SKM-1 treated with dmso at 0.1 percent for 144 hours (cell line): ENCODE data around the gene PTPN11.
"Not testable (repeated sequence)": the region's sequence is repeated elsewhere in the genome, so short reads cannot be mapped to it uniquely, and the experiment has no call there.

ENCODE experiments used
- DNase-seq: peaks from one replicate; lab custom pipeline; 2025; ENCODE audit not compliant: unreplicated experiment; lab: John Stamatoyannopoulos, UW

The PTPN11 gene

GRCh38 chr12:112513471-112513870, 94.7 kb downstream of the PTPN11 start:
- no peak for DNase-seq

- no peak for DNase-seq
These were observed 95.7 kb downstream of the PTPN11 start for GRCh38 chr12:112514456-112514855.

- DNase-seq, result no peak
These were observed 96.3 kb downstream of the PTPN11 start for GRCh38 chr12:112514926-112515642.

DNA sequence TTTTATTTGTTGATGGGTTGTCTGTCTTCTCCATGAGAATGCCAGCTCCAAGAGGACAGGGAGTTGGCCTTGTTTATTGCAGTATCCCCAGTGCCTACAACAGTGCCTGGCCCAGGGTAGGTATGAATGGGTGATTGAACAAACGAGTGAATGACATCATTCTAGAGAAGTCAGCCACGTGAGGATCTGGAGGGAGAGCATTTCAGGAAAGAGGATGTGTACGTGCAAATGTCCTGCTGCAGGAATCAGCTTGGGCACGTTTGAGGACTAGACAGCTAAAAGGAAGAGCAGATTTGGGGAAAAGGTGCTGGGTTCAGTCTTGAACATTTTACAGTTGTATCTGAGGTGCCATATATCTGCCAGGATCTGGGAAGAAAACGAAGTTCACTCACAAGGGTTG, 97.1 kb downstream of the PTPN11 start:
- no peak for DNase-seq

- no peak for DNase-seq
These were observed 99.1 kb downstream of the PTPN11 start for GRCh38 chr12:112517730-112518364.

GRCh38 chr12:112518365-112518735, 99.6 kb downstream of the PTPN11 start:
- no peak for DNase-seq

GRCh38 chr12:112519841-112520340, 101.1 kb downstream of the PTPN11 start:
- not testable (repeated sequence) for DNase-seq

GRCh38 chr12:112523856-112524255, 105.1 kb downstream of the PTPN11 start:
- no peak for DNase-seq

DNA sequence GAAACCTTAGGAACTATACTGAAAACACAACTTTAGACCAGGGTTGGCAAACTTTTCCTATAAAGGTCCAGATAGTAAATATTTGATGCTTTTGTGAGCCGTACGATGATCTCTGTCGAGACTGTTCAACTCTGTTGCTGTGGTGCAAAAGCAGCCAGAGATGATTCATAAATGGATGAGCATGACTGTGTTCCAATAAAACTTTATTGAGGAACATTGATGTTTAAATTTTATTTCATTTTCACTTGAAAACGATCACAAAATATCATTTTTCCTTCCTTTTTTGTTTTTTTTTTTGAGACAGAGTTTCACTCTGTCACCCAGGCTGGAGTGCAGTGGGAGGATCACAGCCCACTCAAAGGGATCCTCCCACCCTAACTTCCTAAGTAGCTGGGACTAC, 105.5 kb downstream of the PTPN11 start:
- no peak for DNase-seq

DNA sequence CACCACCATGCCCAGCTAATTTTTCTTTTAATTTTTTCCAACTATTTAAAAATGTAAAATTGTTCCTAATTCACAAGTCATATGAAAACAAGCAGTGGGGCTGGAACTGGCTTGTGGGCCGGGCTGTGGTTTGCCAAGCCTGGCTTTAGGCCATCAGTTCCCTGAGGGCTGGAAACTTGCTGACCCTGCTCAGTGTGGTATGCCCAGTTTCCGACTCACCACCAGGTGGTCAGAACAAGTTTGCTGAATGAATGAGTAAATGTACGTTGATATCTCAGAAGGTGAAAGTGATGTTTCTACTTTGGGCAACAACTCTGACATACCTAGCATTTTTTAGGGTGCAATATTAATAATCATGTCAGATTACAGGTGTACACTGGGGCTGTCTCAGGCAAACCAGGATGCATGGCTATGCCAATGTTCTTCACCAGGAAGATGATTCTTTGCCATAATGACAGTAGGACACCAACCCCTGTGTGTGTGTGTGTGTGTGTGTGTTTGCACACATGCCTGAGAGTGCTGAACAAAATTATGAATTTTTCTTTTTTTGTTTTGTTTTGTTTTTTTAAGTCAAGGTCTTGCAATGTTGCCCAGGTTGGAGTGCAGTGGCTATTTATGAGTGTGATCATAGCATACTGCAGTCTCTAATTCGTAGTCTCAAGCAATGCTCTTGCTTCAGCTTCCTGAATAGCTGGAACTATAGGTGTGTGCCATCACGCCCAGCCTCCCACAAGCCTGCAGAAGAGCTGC, 106.1 kb downstream of the PTPN11 start:
- no peak for DNase-seq

DNA sequence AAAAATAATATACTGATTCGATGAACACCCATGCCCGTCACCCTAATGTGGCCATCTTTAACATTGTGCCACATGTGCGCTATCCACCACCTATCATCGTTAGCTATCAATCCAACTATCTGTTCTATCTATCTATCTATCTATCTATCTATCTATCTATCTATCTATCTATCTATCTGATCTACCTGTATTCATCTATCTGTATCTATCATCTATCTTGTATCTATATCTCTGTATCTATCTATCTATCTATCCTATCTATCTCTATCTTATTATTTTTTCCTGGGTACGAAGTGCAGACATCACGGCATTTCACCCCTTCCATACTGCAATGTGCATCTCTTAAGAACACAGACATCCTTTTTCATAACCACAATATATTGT, 106.7 kb downstream of the PTPN11 start:
- no peak for DNase-seq

DNA sequence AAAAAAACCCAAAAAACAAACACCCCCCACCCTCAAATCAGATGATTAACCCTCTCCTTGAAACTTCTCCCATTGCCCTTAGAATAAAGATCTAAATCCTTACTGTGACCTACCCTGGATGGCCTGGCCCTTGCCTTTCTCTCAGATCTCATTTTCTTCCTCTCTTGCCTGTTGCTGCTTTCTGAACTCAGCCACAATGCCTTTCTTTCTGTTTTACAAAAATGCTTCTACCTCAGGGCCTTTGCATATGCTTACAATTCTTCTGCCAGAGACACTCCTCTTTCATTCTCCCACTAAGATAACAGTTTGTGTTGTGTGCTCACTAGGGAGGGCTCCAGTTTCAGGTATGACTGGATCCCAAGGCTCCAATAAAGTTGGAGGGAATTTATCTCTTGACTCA, 108.3 kb downstream of the PTPN11 start:
- no peak for DNase-seq

GRCh38 chr12:112527501-112527900, 108.8 kb downstream of the PTPN11 start:
- no peak for DNase-seq

- no peak for DNase-seq
These were observed 109.8 kb downstream of the PTPN11 start for GRCh38 chr12:112528521-112528920.

GRCh38 chr12:112530941-112531340, 112.2 kb downstream of the PTPN11 start:
- DNase-seq, result no peak

DNA sequence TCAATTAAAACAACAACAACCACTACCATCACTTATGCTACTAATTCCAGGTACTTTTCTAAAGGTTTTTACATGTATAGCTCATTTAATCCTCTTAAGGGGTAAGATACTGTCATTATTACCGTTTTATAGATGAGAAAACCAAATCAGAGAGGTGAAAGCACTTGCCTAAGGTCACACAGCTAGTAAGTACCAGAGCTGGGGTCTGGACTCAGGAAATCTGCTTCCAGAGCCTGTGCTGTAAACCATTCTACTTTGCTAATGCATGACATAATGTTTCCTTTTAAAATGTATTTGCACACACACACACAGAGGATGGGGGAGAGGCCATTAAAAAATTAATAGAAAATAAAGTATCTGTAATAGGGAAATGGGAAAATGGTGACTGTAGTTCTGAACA, 113.4 kb downstream of the PTPN11 start:
- DNase-seq, result no peak

DNA sequence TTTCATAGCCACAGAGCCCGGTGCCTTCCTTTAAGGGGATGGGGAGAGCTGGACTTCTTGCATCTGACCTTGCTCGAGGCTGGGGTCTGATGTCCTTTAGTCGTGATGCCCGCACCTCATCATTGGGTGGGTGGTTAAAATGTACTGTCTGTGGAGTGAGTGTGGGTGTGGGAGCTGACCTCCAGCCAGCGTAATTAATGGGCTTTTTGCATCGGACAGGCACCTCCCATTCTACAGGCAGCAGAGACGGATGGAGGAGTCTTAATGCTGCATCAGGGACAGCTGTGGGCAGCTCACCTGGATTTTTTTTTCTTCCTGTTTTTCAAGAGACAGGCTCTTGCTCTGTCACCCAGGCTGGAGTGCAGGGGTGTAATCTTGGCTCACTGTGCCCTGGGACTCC, 114.8 kb downstream of the PTPN11 start:
- no peak for DNase-seq

- DNase-seq, result no peak
These were observed 116.3 kb downstream of the PTPN11 start for GRCh38 chr12:112535017-112535416.

DNA sequence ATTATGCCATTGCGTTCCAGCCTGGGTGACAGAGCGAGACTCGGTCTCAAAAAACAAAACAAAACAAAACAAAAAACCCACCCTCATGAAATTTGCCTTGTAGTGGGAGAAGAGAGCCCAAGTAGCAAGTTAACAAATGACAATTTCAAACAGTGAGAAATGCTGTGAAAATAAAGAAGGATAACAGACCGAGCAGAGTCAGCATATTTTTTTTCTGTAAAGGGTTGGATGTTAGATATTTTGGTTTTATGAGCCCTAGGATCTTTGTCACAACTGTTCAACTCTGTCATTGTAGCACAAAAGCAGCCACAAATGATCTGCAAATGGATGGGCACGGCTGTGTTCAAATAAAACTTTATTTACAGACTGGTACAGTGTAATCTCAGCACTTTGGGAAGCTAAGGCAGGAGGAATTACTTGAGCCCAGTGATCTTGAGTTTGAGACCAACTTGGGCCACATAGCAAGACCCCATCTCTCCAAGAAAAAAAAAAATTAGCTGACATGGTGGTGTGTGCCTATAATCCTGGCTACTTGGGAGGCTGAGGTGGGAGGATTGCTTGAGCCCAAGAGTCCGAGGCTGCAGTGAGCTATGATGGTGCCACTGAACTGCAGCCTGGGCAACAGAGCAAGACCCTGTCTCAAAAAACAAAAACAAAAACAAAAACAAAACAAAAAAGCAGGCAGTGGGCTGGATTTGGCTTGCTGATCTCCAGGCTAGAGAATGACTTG, 117.1 kb downstream of the PTPN11 start:
- no peak for DNase-seq

DNA sequence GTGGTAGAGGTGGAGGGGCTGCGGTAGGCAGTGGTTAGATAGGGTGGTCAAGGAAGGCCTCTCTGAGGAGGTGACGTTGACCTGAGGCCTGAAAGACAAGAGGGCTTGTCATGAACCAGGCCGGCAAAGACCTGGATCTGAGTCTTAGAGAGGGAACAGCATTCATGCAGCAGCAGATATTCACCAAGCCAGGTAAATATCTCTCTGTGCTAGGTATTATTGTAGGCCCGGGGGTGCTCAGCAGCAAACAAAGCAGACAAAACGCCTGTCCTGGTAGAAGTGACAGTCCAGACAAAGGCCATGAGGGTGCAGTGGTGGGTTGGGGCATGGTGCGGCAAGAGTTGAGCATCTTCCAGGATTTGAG, 117.6 kb downstream of the PTPN11 start:
- no peak for DNase-seq

DNA sequence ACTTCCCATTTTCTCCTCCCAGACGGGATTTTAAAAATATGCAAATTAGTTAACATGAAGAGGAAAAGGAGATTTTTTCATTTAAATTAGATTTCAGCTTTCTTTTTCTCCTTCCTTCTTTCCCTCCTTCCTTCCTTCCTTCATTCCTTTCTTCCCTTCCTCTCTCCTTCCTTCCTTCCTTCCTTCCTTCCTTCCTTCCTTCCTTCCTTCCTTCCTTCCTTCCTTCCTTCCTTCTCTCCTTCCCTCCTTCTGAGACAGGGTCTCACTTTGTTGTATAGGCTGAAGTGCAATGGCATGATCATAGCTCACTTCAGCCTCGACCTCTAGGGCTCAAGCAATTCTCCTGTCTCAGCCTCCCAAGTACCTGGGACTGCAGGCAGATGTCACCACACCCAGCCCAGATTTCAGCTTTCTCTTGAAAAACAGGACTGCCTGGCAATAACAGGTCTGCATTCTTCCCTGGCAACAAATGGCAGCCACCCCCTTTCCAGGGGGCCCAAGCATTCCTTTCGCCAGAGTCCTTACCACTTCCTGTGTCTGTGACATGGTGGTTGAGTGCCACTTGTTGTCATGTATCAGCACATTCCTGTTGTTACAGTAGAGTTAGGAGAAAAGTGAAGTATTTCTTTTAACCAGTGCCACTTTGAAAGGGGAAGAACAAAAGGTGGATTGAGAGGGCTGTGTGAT, 119.1 kb downstream of the PTPN11 start:
- no peak for DNase-seq
